Chondrocyte (in vitro differentiated cells): ENCODE data around the gene MAP3K8. TPM values are rescaled to one million over a fixed set of nuclear protein-coding genes. Genes with fewer than 3 reads are reported as not detected.

Source experiments
- DNase-seq: peaks from one replicate; pipeline ENCODE4 v3.0.0; 2021; ENCODE audit warnings: mixed read lengths, low spot score
- H3K27ac Mint-ChIP-seq: one replicate; pipeline ENCODE4 v1.8.0; 2021; ENCODE audit warnings: mild to moderate bottlenecking, moderate library complexity, mixed read lengths; ENCODE audit not compliant: unreplicated experiment
- H3K27me3 Mint-ChIP-seq: 2 replicates; pipeline ENCODE4 v1.8.0; 2021; ENCODE audit warnings: low read depth, mixed read lengths
- H3K36me3 Mint-ChIP-seq: 2 replicates; pipeline ENCODE4 v1.8.0; 2021; ENCODE audit warnings: low read depth, mixed read lengths
- H3K4me1 Mint-ChIP-seq: 2 replicates; pipeline ENCODE4 v1.8.0; 2021; ENCODE audit warnings: low read depth, mild to moderate bottlenecking, mixed read lengths
- H3K4me3 Mint-ChIP-seq: one replicate; pipeline ENCODE4 v1.8.0; 2021; ENCODE audit warnings: mild to moderate bottlenecking, moderate library complexity, mixed read lengths; ENCODE audit not compliant: unreplicated experiment
- H3K9me3 Mint-ChIP-seq: 2 replicates; pipeline ENCODE4 v1.8.0; 2021; ENCODE audit warnings: low read depth, mixed read lengths
- total RNA-seq: library from RNA; stranded (reverse); gene quantifications from 3 replicates; pipeline ENCODE4 v1.2.1, GENCODE V29; 2021
- TF ChIP-seq, protein P1 (sequence below): fragments of 200-600 bp; sonication (generic); IDR thresholded peaks from 2 replicates; pipeline ENCODE4 v1.5.0; 2021; ENCODE audit warnings: antibody characterized with exemption, mild to moderate bottlenecking, moderate library complexity

The MAP3K8 gene
- total RNA-seq, 1 donor from 2014 or later: 9.4 TPM

DNA sequence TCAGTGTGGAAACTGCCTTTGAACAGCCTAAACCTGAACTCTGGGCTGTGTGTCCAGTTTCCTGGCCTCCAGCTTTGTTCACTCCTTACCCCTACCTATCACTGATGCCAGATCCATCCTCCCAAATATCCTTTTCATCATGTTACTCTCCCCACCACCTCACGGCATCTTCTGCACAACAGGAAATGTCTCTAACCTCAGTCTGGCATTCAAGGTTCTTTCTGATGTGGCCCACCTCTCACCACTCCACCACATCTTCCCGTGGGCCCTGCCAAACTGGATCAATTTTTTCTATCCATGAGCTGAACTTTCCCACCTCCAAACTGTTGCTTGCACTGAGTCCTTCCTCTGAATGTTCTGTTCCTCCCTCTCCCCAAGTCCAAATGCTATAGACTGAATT, 35.8 kb upstream of the MAP3K8 start:
- Mint-ChIP-seq H3K27ac (no peak overlapping the region), H3K4me3 (no peak overlapping the region), H3K27me3 (peaks cover 22% of the 10 kb centered on the region), H3K36me3 (no peaks in the 10 kb centered on the region), H3K4me1 (peaks cover 13% of the 10 kb centered on the region), H3K9me3 (peaks cover 3% of the 10 kb centered on the region)
- TF ChIP-seq, protein P1, sequence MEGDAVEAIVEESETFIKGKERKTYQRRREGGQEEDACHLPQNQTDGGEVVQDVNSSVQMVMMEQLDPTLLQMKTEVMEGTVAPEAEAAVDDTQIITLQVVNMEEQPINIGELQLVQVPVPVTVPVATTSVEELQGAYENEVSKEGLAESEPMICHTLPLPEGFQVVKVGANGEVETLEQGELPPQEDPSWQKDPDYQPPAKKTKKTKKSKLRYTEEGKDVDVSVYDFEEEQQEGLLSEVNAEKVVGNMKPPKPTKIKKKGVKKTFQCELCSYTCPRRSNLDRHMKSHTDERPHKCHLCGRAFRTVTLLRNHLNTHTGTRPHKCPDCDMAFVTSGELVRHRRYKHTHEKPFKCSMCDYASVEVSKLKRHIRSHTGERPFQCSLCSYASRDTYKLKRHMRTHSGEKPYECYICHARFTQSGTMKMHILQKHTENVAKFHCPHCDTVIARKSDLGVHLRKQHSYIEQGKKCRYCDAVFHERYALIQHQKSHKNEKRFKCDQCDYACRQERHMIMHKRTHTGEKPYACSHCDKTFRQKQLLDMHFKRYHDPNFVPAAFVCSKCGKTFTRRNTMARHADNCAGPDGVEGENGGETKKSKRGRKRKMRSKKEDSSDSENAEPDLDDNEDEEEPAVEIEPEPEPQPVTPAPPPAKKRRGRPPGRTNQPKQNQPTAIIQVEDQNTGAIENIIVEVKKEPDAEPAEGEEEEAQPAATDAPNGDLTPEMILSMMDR: no peak
- DNase-seq: no peak

DNA sequence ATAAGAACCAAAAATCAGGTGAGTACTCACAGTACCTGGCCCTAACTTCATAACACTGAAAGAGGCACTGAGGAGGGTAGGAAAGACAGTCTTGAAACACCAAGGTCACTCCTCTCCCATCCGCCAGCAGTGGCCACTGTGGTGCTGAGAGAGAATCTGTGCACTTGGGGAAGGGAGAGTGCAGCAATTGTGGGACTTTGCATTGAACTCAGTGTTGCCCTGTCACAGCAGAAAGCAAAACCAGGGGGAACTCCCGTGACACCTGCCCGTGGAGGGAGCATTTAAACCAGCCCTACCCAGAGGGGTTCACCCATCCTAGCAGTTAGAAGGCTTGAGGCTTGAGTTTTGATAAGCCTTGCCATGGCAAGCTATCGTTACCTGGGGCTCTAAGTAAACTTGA, 35.2 kb upstream of the MAP3K8 start:
- no peak for DNase-seq
- Mint-ChIP-seq H3K4me3 (no peak overlapping the region), H3K27ac (no peak overlapping the region), H3K4me1 (peaks cover 13% of the 10 kb centered on the region), H3K27me3 (peaks cover 19% of the 10 kb centered on the region), H3K36me3 (no peaks in the 10 kb centered on the region), H3K9me3 (peaks cover 3% of the 10 kb centered on the region)
- TF ChIP-seq, protein P1: no peak

DNA sequence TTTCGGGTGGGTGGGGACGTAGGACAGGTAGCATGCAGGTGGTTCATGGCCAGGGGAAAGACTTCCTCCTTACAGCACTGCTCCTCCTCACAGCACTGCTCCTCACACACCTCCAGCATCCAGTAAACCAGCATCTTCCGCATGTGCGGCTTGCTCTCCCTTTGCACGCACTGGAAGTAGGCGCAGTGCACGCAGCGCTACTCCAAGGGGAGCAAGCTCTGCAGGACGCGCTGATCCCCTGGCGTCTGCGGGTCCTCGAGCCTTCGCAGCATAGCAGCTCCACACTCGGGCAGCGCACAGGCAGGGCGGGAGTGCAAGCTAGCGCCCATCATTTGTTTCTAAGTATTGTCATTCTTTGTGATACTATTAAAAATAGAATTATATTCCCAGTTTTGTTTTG, 30.5 kb upstream of the MAP3K8 start:
- Mint-ChIP-seq H3K27ac (no peak overlapping the region), H3K4me1 (peaks cover 13% of the 10 kb centered on the region), H3K9me3 (peaks cover 16% of the 10 kb centered on the region), H3K27me3 (peaks cover under 1% of the 10 kb centered on the region), H3K4me3 (no peak overlapping the region), H3K36me3 (peaks cover 4% of the 10 kb centered on the region)
- TF ChIP-seq, protein P1: no peak
- no peak for DNase-seq

DNA sequence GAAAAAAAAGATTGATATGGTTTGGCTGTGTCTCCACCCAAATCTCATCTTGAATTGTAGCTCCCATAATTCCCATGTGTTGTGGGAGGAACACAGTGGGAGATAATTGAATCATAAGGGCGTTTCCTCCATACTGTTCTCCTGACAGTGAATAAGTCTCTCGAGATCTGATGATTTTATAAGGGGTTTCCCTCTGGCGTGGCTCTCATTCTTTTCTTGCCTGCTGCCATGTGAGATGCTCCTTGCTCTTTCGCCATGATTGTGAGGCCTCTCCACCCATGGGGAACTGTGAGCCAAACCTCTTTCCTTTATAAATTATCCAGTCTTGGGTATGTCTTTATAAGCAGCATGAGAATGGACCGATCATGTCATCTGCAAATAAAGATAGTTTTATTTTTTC, 29.4 kb upstream of the MAP3K8 start:
- H3K27me3 Mint-ChIP-seq: no peaks in the 10 kb centered on the region
- no peak for DNase-seq
- H3K36me3 Mint-ChIP-seq: peaks cover 4% of the 10 kb centered on the region
- H3K9me3 Mint-ChIP-seq: peaks cover 16% of the 10 kb centered on the region
- TF ChIP-seq, protein P1: no peak
- peaks cover 13% of the 10 kb centered on the region for H3K4me1 Mint-ChIP-seq
- no peak overlapping the region for H3K27ac Mint-ChIP-seq
- no peak overlapping the region for H3K4me3 Mint-ChIP-seq

DNA sequence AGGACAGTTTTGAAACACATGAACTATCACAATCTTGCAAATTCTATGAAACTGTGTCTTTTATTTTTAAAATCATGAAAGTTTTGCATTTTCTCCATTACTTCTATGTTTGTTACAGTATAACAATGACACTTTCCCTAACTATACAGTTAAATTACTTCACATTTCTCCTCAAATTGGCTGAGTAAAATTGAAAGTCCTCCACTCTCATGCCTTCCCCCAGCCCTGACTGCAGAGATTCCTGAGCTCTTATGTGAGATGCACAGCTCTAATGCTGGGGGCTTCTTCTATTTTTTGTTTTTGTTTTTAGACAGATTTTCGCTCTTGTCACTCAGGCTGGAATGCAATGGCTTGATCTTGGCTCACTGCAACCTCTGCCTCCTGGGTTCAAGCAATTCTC, 22.7 kb upstream of the MAP3K8 start:
- DNase-seq: no peak
- TF ChIP-seq, protein P1: no peak
- no peaks in the 10 kb centered on the region for H3K9me3 Mint-ChIP-seq
- H3K4me3 Mint-ChIP-seq: no peak overlapping the region
- H3K27ac Mint-ChIP-seq: no peak overlapping the region
- H3K27me3 Mint-ChIP-seq: no peaks in the 10 kb centered on the region
- H3K4me1 Mint-ChIP-seq: peaks cover 5% of the 10 kb centered on the region
- H3K36me3 Mint-ChIP-seq: no peaks in the 10 kb centered on the region
